GM12878 (cell line): ENCODE results near the gene UBA6. TPM values are rescaled to one million over a fixed set of nuclear protein-coding genes. Genes with fewer than 3 reads are reported as not detected.

ENCODE experiments used
- ATAC-seq: fragments of 200-7000 bp; cut with Tn5 transposase; 3 replicates; pipeline ENCODE4 v1.9.1; 2020; ENCODE audit warnings: mild to moderate bottlenecking, moderate library complexity
- BruUV-seq: library from RNA; stranded (reverse); fragments of 400-500 nt; replicated peaks from 2 replicates; lab custom pipeline; 2021; lab: Mats Ljungman, UMichigan
- CTCF ChIA-PET: fragments of 300-600 bp; sonication (Branson Sonifier 250); formaldehyde crosslinking; extraction: SDS; loops from one replicate; lab custom pipeline; 2021; ENCODE audit warnings: inconsistent platforms; lab: Yijun Ruan, JAX
- POLR2A ChIA-PET: fragments of 350-600 bp; formaldehyde crosslinking; extraction: SDS; loops from one replicate; lab custom pipeline; 2021; ENCODE audit warnings: inconsistent platforms; lab: Charles Lee
- RAD21 ChIA-PET: fragments of 300-600 bp; sonication (Branson Sonifier 250); formaldehyde crosslinking; loops from one replicate; lab custom pipeline; 2023; ENCODE audit warnings: antibody characterized with exemption; ENCODE audit not compliant: unreplicated experiment; lab: Charles Lee
- SMC1A ChIA-PET: fragments of 300-600 bp; sonication (Branson Sonifier 250); formaldehyde crosslinking; loops from one replicate; lab custom pipeline; 2023; ENCODE audit not compliant: unreplicated experiment, uncharacterized antibody; lab: Charles Lee
- DNase-seq: peaks from one replicate; pipeline ENCODE4 v3.0.0-alpha.2; 2011; ENCODE audit warnings: low read depth, low spot score
- FAIRE-seq: peaks from 3 replicates; lab custom pipeline; 2011; peaks lifted over from hg19 to GRCh38; lab: Jason Lieb, UNC
- H2AFZ ChIP-seq: 2 replicates; pipeline ENCODE4 v1.6.0; 2011; ENCODE audit warnings: low read depth, low read length, control low read depth; ENCODE audit not compliant: control insufficient read depth
- H3K27ac ChIP-seq: 2 replicates; pipeline ENCODE4 v1.5.1; 2011; ENCODE audit warnings: control low read depth; ENCODE audit not compliant: control insufficient read depth, insufficient read depth
- H3K27me3 ChIP-seq, 2 experiments: replicated peaks in 1 of 2; 2 replicates each; pipeline versions ENCODE4 v1.6.0 to v1.6.1; 2011; ENCODE audit warnings: low read length in 1 of 2; ENCODE audit not compliant: control insufficient read depth in 2 of 2, insufficient read depth in 2 of 2
- H3K36me3 ChIP-seq, 2 experiments: 2 replicates each; pipeline ENCODE4 v1.5.1; 2011; ENCODE audit warnings: low read length in 1 of 2; ENCODE audit not compliant: control insufficient read depth in 2 of 2, insufficient read depth in 2 of 2
- H3K4me1 ChIP-seq: 2 replicates; pipeline ENCODE4 v1.6.1; 2011; ENCODE audit warnings: mild to moderate bottlenecking, low read length, moderate library complexity, mixed read lengths; ENCODE audit not compliant: control insufficient read depth, insufficient read depth
- H3K4me2 ChIP-seq: 2 replicates; pipeline ENCODE4 v1.6.0; 2011; ENCODE audit warnings: control low read depth; ENCODE audit not compliant: control insufficient read depth, insufficient read depth
- H3K4me3 ChIP-seq: fragments of 200-600 bp; sonication (generic); 2 replicates; pipeline ENCODE4 v1.5.1; 2016
- H3K79me2 ChIP-seq: 2 replicates; pipeline ENCODE4 v1.6.0; 2011; ENCODE audit warnings: low read length; ENCODE audit not compliant: control insufficient read depth, insufficient read depth
- H3K9ac ChIP-seq: 2 replicates; pipeline ENCODE4 v1.8.0; 2011; ENCODE audit warnings: low read length, control low read depth, mixed read lengths; ENCODE audit not compliant: control insufficient read depth, insufficient read depth
- H3K9me3 ChIP-seq: replicated peaks from 3 replicates; pipeline ENCODE4 v1.5.1; 2011; ENCODE audit warnings: mild to moderate bottlenecking, low read length; ENCODE audit not compliant: control insufficient read depth, insufficient read depth
- H4K20me1 ChIP-seq: 2 replicates; pipeline ENCODE4 v1.6.0; 2011; ENCODE audit not compliant: control insufficient read depth, insufficient read depth
- ATF7 ChIP-seq: fragments of 450-650 bp; IDR thresholded peaks from 2 replicates; pipeline ENCODE4 v1.6.1; 2016; ENCODE audit warnings: low read depth, mild to moderate bottlenecking
- BMI1 ChIP-seq: fragments of 450-650 bp; IDR thresholded peaks from 2 replicates; pipeline ENCODE4 v1.6.1; 2016; ENCODE audit warnings: mild to moderate bottlenecking, moderate library complexity, borderline replicate concordance
- CREB1 ChIP-seq: IDR thresholded peaks from 2 replicates; pipeline ENCODE4 v1.6.1; 2012; ENCODE audit warnings: low read depth, mild to moderate bottlenecking, inconsistent platforms
- EGR1 ChIP-seq, 2 experiments: IDR thresholded peaks; 1 replicate in 1 of 2; 2 replicates in 1 of 2; pipeline ENCODE4 v1.6.1; 2011 to 2012; ENCODE audit warnings: low read depth in 2 of 2, low read length in 2 of 2, borderline replicate concordance in 1 of 2, mild to moderate bottlenecking in 1 of 2, moderate library complexity in 1 of 2
- ESRRA ChIP-seq: IDR thresholded peaks from 2 replicates; pipeline ENCODE4 v1.6.1; 2012; ENCODE audit warnings: mild to moderate bottlenecking, low read length, improper control_type of control experiment
- GATAD2B ChIP-seq: fragments of 450-650 bp; conservative IDR thresholded peaks from 2 replicates; pipeline ENCODE4 v1.6.1; 2017; ENCODE audit warnings: low read depth, mild to moderate bottlenecking, moderate library complexity
- HDGF ChIP-seq: fragments of 450-650 bp; IDR thresholded peaks from 2 replicates; pipeline ENCODE4 v1.6.1; 2016; ENCODE audit warnings: antibody characterized with exemption
- TBL1XR1 ChIP-seq: IDR thresholded peaks from 2 replicates; pipeline ENCODE4 v1.6.1; 2012; ENCODE audit warnings: low read depth, low read length, improper control_type of control experiment
- TCF3 ChIP-seq: IDR thresholded peaks from 2 replicates; pipeline ENCODE4 v1.6.1; 2012; ENCODE audit warnings: low read depth, mild to moderate bottlenecking, low read length, borderline replicate concordance; ENCODE audit not compliant: insufficient read depth
- ZNF217 ChIP-seq: fragments of 450-650 bp; IDR thresholded peaks from 2 replicates; pipeline ENCODE4 v1.6.1; 2017; ENCODE audit warnings: antibody characterized with exemption, mild to moderate bottlenecking
- ZZZ3 ChIP-seq: IDR thresholded peaks from 2 replicates; pipeline ENCODE4 v1.6.1; 2011; ENCODE audit warnings: low read depth; ENCODE audit not compliant: control insufficient read depth, insufficient read length
- WGBS: methylation state at CpG from one replicate; pipeline ENCODE4 v1.1.6; 2016; ENCODE audit warnings: low lambda C conversion rate; ENCODE audit not compliant: insufficient replicate concordance, insufficient coverage; ENCODE audit errors: missing lambda C conversion rate; 5-methylcytosine and 5-hydroxymethylcytosine counted together
- in situ Hi-C: fragments of 300-500 bp; cut with MboI; formaldehyde crosslinking; loops from 9 replicates; pipeline ENCODE4 v1.14.3; 2018; ENCODE audit warnings: mixed read lengths
- intact Hi-C: fragments of 100-400 bp; cut with micrococcal nuclease; formaldehyde crosslinking; loops from one replicate; pipeline ENCODE4 v1.14.2; 2022; ENCODE audit not compliant: unreplicated experiment
- polyA plus RNA-seq, 11 experiments: library from polyadenylated mRNA; depleted of rRNA in 4 of 11; unstranded in 6 of 11; stranded (reverse) in 5 of 11; fragments of >200 nt; fragmentation: Nextera tagmentation in 4 of 11; fragmentation: Illumina TruSeq in 1 of 11; extraction: Ambion mirVana in 4 of 11; extraction: Trizol in 1 of 11; gene quantifications; 1 replicate in 1 of 11; 2 replicates in 10 of 11; pipeline versions ENCODE4 v1.2.1 to v1.2.3, GENCODE V29; 2011 to 2016; ENCODE audit warnings: inconsistent platforms in 2 of 11, missing spikeins in 2 of 11, low read depth in 1 of 11
- total RNA-seq, 4 experiments: library from RNA; depleted of rRNA in 3 of 4; stranded (reverse); fragments of >200 nt in 3 of 4; fragmentation: Illumina TruSeq in 1 of 4; extraction: Trizol in 1 of 4; gene quantifications; 2 replicates each; pipeline versions ENCODE4 v1.2.1 to v1.2.3, GENCODE V29; 2013 to 2021
- TF ChIP-seq, protein P1 (sequence below): fragments of 450-650 bp; IDR thresholded peaks from 2 replicates; pipeline ENCODE4 v1.6.1; 2016; ENCODE audit warnings: mild to moderate bottlenecking

Gene UBA6
- total and polyA plus RNA-seq, 10 of the 15 experiments (the other 5 are each of a cell fraction or from before 2014, with no cell fraction given), result 7.9 to 70.6 (median 34.7) TPM

DNA sequence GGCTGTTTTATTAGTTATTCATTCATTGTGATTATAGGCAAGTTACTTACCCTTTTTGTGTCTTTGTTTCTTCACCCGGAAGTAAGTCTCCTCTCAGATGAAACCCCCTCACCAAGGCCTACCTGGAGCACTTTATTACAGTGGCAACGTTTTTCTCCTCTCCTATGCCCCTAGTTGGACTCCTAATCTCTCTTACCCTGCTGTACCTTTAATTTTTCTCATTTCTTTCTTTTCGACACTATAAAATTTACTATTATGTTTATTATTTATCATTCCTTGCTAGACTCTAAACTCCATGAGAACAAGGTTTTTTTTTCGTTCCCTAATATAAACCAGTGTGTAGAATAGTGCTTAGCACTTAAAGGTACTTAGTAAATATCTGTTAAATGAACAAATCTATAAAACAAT is 124.9 kb downstream of the UBA6 start:
- H3K9ac ChIP-seq, result no peak overlapping the region; the same call in 1 of the 2 replicates
- no peaks in the 10 kb centered on the region for H4K20me1 ChIP-seq
- ChIA-PET RAD21 (interaction anchor here (0.8 to 2.2 kb wide), 12 partner anchors 8 to 125 kb away, joined by 3 to 11 read pairs (median 4); partner anchors contain the start of genes STAP1 and UBA6), POLR2A (interaction anchor here (0.7 to 1.6 kb wide), 6 partner anchors 17 to 125 kb away, joined by 3 to 5 read pairs (median 4); partner anchors contain the start of genes CENPC and UBA6), SMC1A (interaction anchor here (0.6 to 4.4 kb wide), 15 partner anchors 13 to 188 kb away, joined by 3 to 22 read pairs (median 4); partner anchors contain the start of genes CENPC and STAP1), CTCF (interaction anchor here (1.0 to 2.8 kb wide), 5 partner anchors 24 to 170 kb away, joined by 3 to 11 read pairs (median 4); no protein-coding TSS in a partner anchor)
- DNase-seq, result no peak
- peaks cover 26% of the 10 kb centered on the region for H3K4me1 ChIP-seq
- peak; percentile 9 for ATAC-seq
- in situ Hi-C loops (no loop called here), intact Hi-C loops (no loop called here)
- peak overlapping the region; percentile 67 for H3K4me2 ChIP-seq
- H3K27ac ChIP-seq, result peak overlapping the region; percentile 67
- H3K36me3 ChIP-seq, result no peaks in the 10 kb centered on the region
- no TSS peak for BruUV-seq
- TF ChIP-seq HDGF, result 0 out of 2 replicates have a peak, but pooled peaks have one; percentile 32
- TF ChIP-seq ZZZ3, result no peak
- H3K79me2 ChIP-seq, result no peaks in the 10 kb centered on the region
- H3K27me3 ChIP-seq, result no peaks in the 10 kb centered on the region
- WGBS, result 24% methylated on average over 4 of the region's 4 CpGs
- peak overlapping the region; percentile 56; the same call in 1 of the 2 replicates for H3K4me3 ChIP-seq
- peak overlapping the region; percentile 5; the same call in 1 of the 2 replicates for H2AFZ ChIP-seq
- no peak for FAIRE-seq
- no peaks in the 10 kb centered on the region; the same call in 2 of the 3 replicates for H3K9me3 ChIP-seq

DNA sequence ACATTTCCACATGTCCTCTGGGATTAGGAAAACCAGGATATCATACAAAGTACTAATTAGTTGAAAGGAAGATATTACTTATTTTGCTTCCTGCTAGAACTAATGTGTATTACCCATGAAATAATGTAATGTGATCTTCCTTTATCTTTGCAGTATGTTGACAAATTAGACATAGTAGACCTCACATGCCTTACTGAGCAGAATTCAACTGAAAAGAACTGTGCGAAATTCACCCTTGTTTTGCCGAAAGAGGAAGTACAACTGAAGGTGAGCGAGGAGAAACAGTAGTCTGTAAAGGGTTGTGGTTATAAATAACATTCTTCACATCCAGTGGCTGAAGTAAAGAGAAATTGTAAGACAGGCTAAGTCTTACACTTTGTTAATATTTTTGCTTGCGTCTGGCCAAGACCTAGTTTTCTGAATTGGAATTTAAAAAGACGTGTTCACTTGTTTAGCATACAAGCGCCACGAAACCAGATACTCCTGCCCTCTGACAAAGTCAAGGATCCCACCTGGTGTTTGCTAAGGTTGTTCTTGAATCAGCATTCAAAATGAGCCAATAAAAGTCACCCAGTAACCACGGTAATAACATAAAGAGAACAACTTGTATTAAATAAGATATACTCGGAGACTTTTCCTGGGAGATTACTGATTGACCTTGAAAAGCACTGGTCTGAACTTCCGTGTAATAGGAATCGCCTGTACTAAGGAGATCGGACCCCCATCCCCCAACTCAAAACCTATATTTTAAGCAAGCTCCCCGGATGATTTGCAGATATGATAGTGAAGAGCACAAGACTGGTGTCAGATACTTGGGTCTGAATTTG is 125.5 kb downstream of the UBA6 start:
- ChIA-PET POLR2A (interaction anchor here (1.1 to 1.6 kb wide), 3 partner anchors 29 to 126 kb away, joined by 3 to 5 read pairs (median 5); partner anchors contain the start of gene UBA6), CTCF (interaction anchor here (1.1 to 2.8 kb wide), 3 partner anchors 23 to 171 kb away, joined by 3 to 11 read pairs (median 10); no protein-coding TSS in a partner anchor), RAD21 (interaction anchor here (0.8 to 2.2 kb wide), 8 partner anchors 8 to 41 kb away, joined by 3 to 11 read pairs (median 4); partner anchors contain the start of gene STAP1), SMC1A (interaction anchor here (0.6 to 7.5 kb wide), 11 partner anchors 13 to 127 kb away, joined by 3 to 51 read pairs (median 4); partner anchors contain the start of genes CENPC and STAP1)
- intact Hi-C loops (no loop called here), in situ Hi-C loops (no loop called here)
- no peaks in the 10 kb centered on the region for H3K36me3 ChIP-seq
- DNase-seq (peak; percentile 85), FAIRE-seq (peak; percentile 94), ATAC-seq (peak; percentile 91)
- no peaks in the 10 kb centered on the region for H3K79me2 ChIP-seq
- peak overlapping the region; percentile 5; the same call in 1 of the 2 replicates for H2AFZ ChIP-seq
- TSS peak; percentile 56 for BruUV-seq
- 2% methylated on average over 13 of the region's 13 CpGs for WGBS
- peak overlapping the region; percentile 56 for H3K4me3 ChIP-seq
- peak overlapping the region; percentile 67 for H3K27ac ChIP-seq
- no peak overlapping the region; the same call in 1 of the 2 replicates for H3K9ac ChIP-seq
- H3K4me2 ChIP-seq, result peak overlapping the region; percentile 67
- H3K27me3 ChIP-seq, result no peaks in the 10 kb centered on the region
- H3K9me3 ChIP-seq, result no peaks in the 10 kb centered on the region; the same call in 2 of the 3 replicates
- peaks cover 20% of the 10 kb centered on the region for H3K4me1 ChIP-seq
- H4K20me1 ChIP-seq, result no peaks in the 10 kb centered on the region
- TF ChIP-seq EGR1 (IDR thresholded peaks at IDR 0.05; ENCODE audit: borderline replicate concordance in 1 of 2, low read depth in 2 of 2, low read length in 2 of 2) (no peak), BMI1 (no peak), ESRRA (no peak), ZNF217 (peak; percentile 84; the same call in 1 of the 2 replicates), ATF7 (no peak), GATAD2B (0 out of 2 replicates have a peak, but pooled peaks have one; percentile 14), ZZZ3 (no peak), TBL1XR1 (0 out of 2 replicates have a peak, but pooled peaks have one; percentile 27), TCF3 (no peak), CREB1 (no peak)
- TF ChIP-seq, protein P1, sequence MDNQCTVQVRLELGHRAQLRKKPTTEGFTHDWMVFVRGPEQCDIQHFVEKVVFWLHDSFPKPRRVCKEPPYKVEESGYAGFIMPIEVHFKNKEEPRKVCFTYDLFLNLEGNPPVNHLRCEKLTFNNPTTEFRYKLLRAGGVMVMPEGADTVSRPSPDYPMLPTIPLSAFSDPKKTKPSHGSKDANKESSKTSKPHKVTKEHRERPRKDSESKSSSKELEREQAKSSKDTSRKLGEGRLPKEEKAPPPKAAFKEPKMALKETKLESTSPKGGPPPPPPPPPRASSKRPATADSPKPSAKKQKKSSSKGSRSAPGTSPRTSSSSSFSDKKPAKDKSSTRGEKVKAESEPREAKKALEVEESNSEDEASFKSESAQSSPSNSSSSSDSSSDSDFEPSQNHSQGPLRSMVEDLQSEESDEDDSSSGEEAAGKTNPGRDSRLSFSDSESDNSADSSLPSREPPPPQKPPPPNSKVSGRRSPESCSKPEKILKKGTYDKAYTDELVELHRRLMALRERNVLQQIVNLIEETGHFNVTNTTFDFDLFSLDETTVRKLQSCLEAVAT, result peak; percentile 18; the same call in 1 of the 2 replicates
